HG02852 (cell line): Measurements from ENCODE around the gene MED13L.

Source experiments
- ATAC-seq: cut with Tn5 transposase; IDR thresholded peaks from one replicate; pipeline ENCODE4 v1.9.1; 2021; ENCODE audit warnings: mild to moderate bottlenecking, moderate library complexity; ENCODE audit not compliant: unreplicated experiment

MED13L gene

GRCh38 chr12:116066381-116067230 is 210.9 kb downstream of the MED13L start:
- ATAC-seq = no peak

DNA sequence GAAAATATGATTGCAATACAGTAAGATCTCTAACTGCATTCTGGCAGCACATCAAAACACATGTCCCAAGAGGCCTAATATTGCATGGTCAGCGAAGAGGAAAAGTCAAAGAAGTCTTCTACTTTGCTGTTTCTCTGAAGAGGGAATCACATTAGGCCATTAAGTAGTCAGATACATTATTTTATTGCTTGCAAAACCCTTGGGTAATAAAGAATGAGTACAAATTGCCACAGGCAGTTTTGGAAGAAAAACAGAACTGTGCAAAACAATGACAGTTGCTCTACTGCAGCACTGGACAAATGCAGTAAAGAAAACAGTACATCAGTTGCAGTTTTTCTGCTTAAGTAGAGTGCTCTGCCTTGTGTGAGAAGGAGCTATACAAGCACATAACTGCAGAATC is 211.9 kb downstream of the MED13L start:
- no peak for ATAC-seq

DNA sequence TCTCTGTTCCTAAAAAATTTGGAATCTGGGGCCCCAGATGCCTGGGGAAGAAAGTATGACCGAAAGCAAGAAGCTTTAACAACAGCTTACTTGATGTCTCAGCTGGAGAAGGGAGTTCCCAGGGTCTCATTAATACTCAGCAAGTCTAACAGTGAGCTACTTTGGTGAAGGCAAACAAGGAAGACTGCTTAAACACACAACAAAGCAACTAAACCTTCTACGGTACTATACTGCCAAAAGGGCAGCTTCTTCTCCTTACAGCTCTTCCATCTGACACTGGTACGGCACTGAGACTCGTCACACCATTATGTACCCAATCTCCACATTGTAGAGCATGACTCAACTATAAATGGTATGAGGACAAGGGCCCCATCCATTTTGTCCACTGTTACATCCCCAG is 213.0 kb downstream of the MED13L start:
- ATAC-seq = no peak

GRCh38 chr12:116062698-116063097 is 214.8 kb downstream of the MED13L start:
- ATAC-seq = no peak

GRCh38 chr12:116060764-116061163 is 216.7 kb downstream of the MED13L start:
- ATAC-seq = peak; percentile 70

GRCh38 chr12:116059904-116060303 is 217.6 kb downstream of the MED13L start:
- no peak for ATAC-seq

GRCh38 chr12:116058574-116058973 is 218.9 kb downstream of the MED13L start:
- ATAC-seq = no peak

DNA sequence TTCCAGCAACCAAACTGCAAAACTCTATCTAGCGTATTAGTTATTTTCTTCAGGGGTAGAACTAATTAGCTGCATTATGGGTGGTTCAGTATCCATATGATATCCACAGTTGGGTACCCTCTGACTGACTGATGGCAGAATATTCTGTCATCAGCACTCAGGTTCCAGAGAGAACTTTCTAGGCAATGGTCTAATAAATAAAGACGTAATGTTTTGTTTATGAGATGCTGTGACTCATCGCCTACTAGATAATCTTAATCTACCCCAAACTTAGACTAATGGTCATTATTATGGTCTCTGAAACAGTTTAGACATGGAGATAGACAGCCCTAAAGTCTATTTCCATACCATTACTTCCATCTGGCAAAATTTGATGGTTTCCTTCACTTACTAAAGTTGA is 220.1 kb downstream of the MED13L start:
- no peak for ATAC-seq

GRCh38 chr12:116055895-116056607 is 221.4 kb downstream of the MED13L start:
- ATAC-seq = no peak

- no peak for ATAC-seq
Observed at GRCh38 chr12:116054280-116054679, 223.2 kb downstream of the MED13L start.

GRCh38 chr12:116053479-116054200 is 223.9 kb downstream of the MED13L start:
- no peak for ATAC-seq

DNA sequence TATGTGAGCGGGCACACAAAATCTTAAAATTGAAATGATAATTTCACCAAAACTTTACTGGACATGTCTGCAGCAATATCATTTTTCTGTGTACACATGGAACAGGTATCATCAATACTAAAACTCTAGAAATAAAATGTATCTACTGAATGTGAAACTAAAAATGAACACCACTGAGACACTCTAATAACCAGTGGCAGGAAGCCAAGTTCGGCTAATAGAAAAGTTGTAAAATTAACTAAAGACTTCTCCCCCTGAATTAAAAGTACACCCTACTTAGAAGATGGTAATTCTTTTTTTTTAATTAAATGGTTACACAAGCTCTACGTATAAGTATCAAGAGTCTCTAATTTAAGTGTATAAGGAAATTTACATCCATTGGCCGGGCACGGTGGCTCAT is 227.2 kb downstream of the MED13L start:
- no peak for ATAC-seq

DNA sequence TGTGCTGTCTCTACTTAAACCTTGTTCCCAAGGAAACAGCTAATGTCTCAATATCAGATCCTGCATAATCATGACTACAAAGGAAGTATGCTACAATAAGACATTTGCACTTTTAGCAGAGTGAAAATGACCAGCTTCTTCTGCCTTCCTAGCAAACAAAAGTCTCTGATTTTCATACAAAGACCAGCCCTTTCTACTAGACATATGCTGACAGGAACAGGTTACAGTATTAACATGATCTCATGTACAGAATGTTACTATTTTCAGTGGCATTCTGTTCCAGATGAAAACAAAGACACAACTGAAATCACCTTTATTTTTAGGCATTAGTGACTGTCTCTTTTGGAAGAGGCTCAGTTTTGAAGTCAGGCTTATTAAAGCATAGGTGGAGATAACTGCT is 228.6 kb downstream of the MED13L start:
- ATAC-seq = no peak

DNA sequence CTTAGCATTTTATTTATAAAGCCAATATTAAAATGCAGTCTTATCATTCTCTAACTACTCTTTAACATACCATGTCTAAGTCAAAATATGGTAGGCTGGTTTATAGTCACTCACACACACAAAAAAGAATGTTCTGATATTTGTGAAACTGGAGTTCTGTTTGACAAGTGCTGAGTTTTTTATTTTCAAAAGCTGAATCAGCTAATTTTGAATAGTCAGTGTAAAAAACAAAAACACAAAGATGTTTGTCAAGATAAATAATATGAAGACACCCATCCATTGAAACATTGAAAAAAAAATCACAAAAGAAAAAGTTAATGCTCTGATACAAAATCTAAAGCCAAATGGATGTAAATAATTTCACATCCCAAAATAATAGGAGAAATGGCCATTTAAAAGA is 231.5 kb downstream of the MED13L start:
- ATAC-seq = no peak

- ATAC-seq = no peak
Observed at GRCh38 chr12:116045150-116045549, 232.3 kb downstream of the MED13L start.

DNA sequence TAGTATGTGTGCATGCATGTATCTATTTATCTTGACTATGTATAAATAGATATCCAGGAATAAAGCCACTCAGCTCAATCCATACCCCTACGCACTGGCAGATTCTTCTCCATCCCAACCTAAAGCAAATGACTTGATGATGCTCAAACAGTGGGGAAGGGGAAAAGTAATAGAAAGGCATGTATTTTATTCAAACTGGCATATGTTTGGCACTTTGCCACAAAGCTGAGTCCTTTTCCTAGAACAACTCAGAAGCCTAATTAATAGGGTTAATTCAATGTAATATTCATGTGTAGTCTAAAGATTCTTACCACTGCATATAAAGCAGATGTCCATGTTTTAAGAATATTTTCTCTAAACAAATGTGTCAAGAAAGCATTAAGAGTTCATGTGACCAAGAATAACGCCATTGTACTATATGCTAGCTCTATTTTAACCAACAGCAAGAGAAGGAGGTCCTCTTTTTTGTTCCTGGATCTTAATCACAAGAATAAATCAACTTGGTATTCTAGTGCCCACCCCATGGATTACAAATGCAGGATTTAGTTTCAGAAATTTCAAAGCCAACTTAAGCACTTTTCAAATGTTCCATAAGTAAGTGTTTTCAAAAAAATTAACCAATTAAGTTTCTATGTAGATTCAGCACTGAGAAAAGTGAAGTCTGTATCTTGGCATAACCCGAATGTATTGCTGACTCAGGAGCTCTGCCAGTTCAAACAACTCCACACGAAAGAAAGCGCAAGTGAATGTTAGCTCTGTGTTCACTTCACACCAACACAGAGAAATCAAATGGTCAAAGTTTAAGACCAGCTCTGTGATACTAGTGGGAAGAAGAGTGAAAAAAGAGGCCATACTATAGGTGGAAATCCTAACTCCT is 233.6 kb downstream of the MED13L start:
- no peak for ATAC-seq

- ATAC-seq = no peak
Observed at GRCh38 chr12:116040402-116040801, 237.1 kb downstream of the MED13L start.

- ATAC-seq = no peak
Observed at GRCh38 chr12:116039081-116039480, 238.4 kb downstream of the MED13L start.

- no peak for ATAC-seq
Observed at GRCh38 chr12:116037941-116038837, 239.3 kb downstream of the MED13L start.

GRCh38 chr12:116033765-116034164 is 243.7 kb downstream of the MED13L start:
- no peak for ATAC-seq
